ENCODE measurements around the gene NF2.
A peak's percentile ranks its signal among the peaks of the same experiment; 100 is the strongest.

Gene NF2

GRCh38 chr22:29703569-29704195, 100.2 kb downstream of the NF2 start:
- H3K9ac ChIP-seq (ENCODE audit: low read length) = no peak overlapping the region

GRCh38 chr22:29704528-29705285, 101.3 kb downstream of the NF2 start:
- H3K9ac ChIP-seq (ENCODE audit: low read length) = no peak overlapping the region
- no peaks in the 10 kb centered on the region for H4K20me1 ChIP-seq (ENCODE audit: insufficient read depth, low read length)
- H3K27ac ChIP-seq (ENCODE audit: low read length) = no peak overlapping the region
- H3K4me2 ChIP-seq (ENCODE audit: low read length) = no peak overlapping the region
- TF ChIP-seq EZH2phosphoT487 (IDR thresholded peaks at IDR 0.05; ENCODE audit: low read depth) (no peak), CTCF (IDR thresholded peaks at IDR 0.05; ENCODE audit: low read depth, low read length) (no peak)
- H3K27me3 ChIP-seq (ENCODE audit: low read depth, low read length) = peaks cover 12% of the 10 kb centered on the region
- H2AFZ ChIP-seq (ENCODE audit: low read depth, low read length) = no peak overlapping the region
- H3K4me3 ChIP-seq (ENCODE audit: low read length) = no peak overlapping the region
- no peaks in the 10 kb centered on the region for H3K36me3 ChIP-seq (replicated peaks; ENCODE audit: low read depth, low read length)
- H3K79me2 ChIP-seq (ENCODE audit: low read length) = no peaks in the 10 kb centered on the region
- no peaks in the 10 kb centered on the region for H3K9me3 ChIP-seq (ENCODE audit: insufficient read depth, low read length)
- H3K4me1 ChIP-seq (ENCODE audit: low read length) = peaks cover 13% of the 10 kb centered on the region

More at GRCh38 chr22:29703569-29704195, 100.2 kb downstream of the NF2 start:
- no peak for TF ChIP-seq EZH2phosphoT487 (IDR thresholded peaks at IDR 0.05; ENCODE audit: low read depth)
- Histone ChIP-seq H3K4me1 (ENCODE audit: low read length) (peaks cover 13% of the 10 kb centered on the region), H4K20me1 (ENCODE audit: insufficient read depth, low read length) (no peaks in the 10 kb centered on the region), H3K79me2 (ENCODE audit: low read length) (no peaks in the 10 kb centered on the region), H3K27me3 (ENCODE audit: low read depth, low read length) (peaks cover 12% of the 10 kb centered on the region), H3K4me2 (ENCODE audit: low read length) (peak overlapping the region; percentile 64), H3K36me3 (replicated peaks; ENCODE audit: low read depth, low read length) (no peaks in the 10 kb centered on the region), H2AFZ (ENCODE audit: low read depth, low read length) (no peak overlapping the region), H3K4me3 (ENCODE audit: low read length) (peak overlapping the region; percentile 37), H3K27ac (ENCODE audit: low read length) (no peak overlapping the region), H3K9me3 (ENCODE audit: insufficient read depth, low read length) (no peaks in the 10 kb centered on the region)

- H3K36me3 ChIP-seq (replicated peaks; ENCODE audit: low read depth, low read length) = no peaks in the 10 kb centered on the region
- H3K9ac ChIP-seq (ENCODE audit: low read length) = no peak overlapping the region
- H3K79me2 ChIP-seq (ENCODE audit: low read length) = no peaks in the 10 kb centered on the region
- TF ChIP-seq CTCF (IDR thresholded peaks at IDR 0.05; ENCODE audit: low read depth, low read length) (no peak), EZH2phosphoT487 (IDR thresholded peaks at IDR 0.05; ENCODE audit: low read depth) (no peak)
- no peak overlapping the region for H2AFZ ChIP-seq (ENCODE audit: low read depth, low read length)
- H3K4me1 ChIP-seq (ENCODE audit: low read length) = peaks cover 13% of the 10 kb centered on the region
- H3K4me3 ChIP-seq (ENCODE audit: low read length) = no peak overlapping the region
- peaks cover 12% of the 10 kb centered on the region for H3K27me3 ChIP-seq (ENCODE audit: low read depth, low read length)
- H3K4me2 ChIP-seq (ENCODE audit: low read length) = no peak overlapping the region
- no peak overlapping the region for H3K27ac ChIP-seq (ENCODE audit: low read length)
- no peaks in the 10 kb centered on the region for H4K20me1 ChIP-seq (ENCODE audit: insufficient read depth, low read length)
- H3K9me3 ChIP-seq (ENCODE audit: insufficient read depth, low read length) = no peaks in the 10 kb centered on the region
Observed at GRCh38 chr22:29705651-29706050, 102.2 kb downstream of the NF2 start.

GRCh38 chr22:29706486-29706885, 103.1 kb downstream of the NF2 start:
- no peaks in the 10 kb centered on the region for H4K20me1 ChIP-seq (ENCODE audit: insufficient read depth, low read length)
- no peak overlapping the region for H3K4me3 ChIP-seq (ENCODE audit: low read length)
- no peaks in the 10 kb centered on the region for H3K9me3 ChIP-seq (ENCODE audit: insufficient read depth, low read length)
- no peak overlapping the region for H3K4me2 ChIP-seq (ENCODE audit: low read length)
- no peak overlapping the region for H3K9ac ChIP-seq (ENCODE audit: low read length)
- H3K27ac ChIP-seq (ENCODE audit: low read length) = no peak overlapping the region
- no peak overlapping the region for H2AFZ ChIP-seq (ENCODE audit: low read depth, low read length)
- peaks cover 13% of the 10 kb centered on the region for H3K4me1 ChIP-seq (ENCODE audit: low read length)
- TF ChIP-seq EZH2phosphoT487 (IDR thresholded peaks at IDR 0.05; ENCODE audit: low read depth) (no peak), CTCF (IDR thresholded peaks at IDR 0.05; ENCODE audit: low read depth, low read length) (no peak)
- H3K79me2 ChIP-seq (ENCODE audit: low read length) = no peaks in the 10 kb centered on the region
- no peaks in the 10 kb centered on the region for H3K36me3 ChIP-seq (replicated peaks; ENCODE audit: low read depth, low read length)
- peaks cover 12% of the 10 kb centered on the region for H3K27me3 ChIP-seq (ENCODE audit: low read depth, low read length)

All from OCI-LY3 (cell line).